ENCODE measurements around the gene KPNA6. TPM values are rescaled to one million over a fixed set of nuclear protein-coding genes. Genes with fewer than 3 reads are reported as not detected.
"Not testable (repeated sequence)": the region's sequence is repeated elsewhere in the genome, so short reads cannot be mapped to it uniquely, and the experiment has no call there.

The KPNA6 gene
- total RNA-seq, 1 donor from 2014 or later: 60.3 TPM

DNA sequence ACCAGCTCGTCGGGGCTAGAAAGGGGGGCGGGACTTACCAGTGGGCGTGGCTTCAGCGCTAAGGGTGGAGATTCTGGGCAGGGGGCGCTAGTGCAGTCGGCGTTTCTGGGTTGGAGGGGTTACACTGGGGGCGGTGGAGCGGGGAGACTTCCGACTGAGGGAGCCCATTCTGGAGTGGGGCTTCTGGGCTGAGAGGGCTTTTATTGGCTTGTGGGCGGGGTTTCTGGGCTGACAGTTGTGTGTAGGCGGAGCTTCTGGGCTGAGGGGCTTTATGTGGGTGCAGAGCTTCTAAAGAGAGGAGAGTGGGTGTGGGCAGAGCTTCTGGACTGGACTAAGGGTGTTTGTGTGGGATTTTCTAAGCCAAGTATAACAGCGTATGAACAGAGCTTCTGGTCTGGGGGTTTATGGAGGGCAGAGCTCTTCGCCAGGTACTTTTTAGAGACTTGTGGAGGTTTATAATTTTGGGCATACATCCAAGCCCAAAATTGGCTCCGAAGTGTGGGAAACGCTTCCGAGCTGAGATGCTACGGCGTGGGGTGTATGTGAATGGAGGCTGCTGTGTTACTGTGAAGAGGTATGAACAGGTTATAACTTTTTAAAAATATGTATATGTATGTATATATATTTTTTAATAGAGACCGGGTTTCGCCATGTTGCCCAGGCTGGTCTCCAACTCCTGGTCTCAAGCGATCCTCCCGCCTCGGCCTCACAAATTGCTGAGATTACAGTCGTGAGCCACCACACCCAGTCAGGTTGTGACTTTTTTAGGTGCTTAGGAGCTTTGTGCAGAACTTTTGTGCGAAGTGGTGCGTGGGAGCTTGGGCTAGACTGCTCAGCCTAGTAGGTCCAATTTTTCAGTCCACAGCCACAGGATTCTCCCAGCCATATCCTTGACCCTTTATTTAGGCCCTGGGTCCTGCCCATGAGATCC lies 34.3 kb upstream of the KPNA6 start:
- DNase-seq: peak; percentile 82
- Mint-ChIP-seq H3K4me3 (peak overlapping the region; percentile 93), H3K27me3 (no peaks in the 10 kb centered on the region), H3K27ac (peak overlapping the region; percentile 95), H3K36me3 (ENCODE audit: low read depth) (peaks cover 40% of the 10 kb centered on the region), H3K4me1 (peaks cover 35% of the 10 kb centered on the region), H3K9me3 (no peaks in the 10 kb centered on the region)
- no peak for TF ChIP-seq CTCF (IDR thresholded peaks at IDR 0.05)
- ATAC-seq (ENCODE audit: low read depth): no peak
- intact Hi-C loops (cut with micrococcal nuclease): loop anchor here (1.0 to 5.0 kb wide), 9 partner anchors 34 to 285 kb away; partner anchors contain the start of genes EIF3I, HDAC1, LCK and PTP4A2
- CTCF ChIA-PET: interaction anchor here (0.8 to 2.8 kb wide), 7 partner anchors 9 to 110 kb away, joined by 3 to 18 read pairs (median 4); partner anchors contain the start of gene KPNA6
- POLR2A ChIA-PET: interaction anchor here (0.5 to 4.3 kb wide), 33 partner anchors 8 to 1054 kb away, joined by 3 to 72 read pairs (median 6); partner anchors contain the start of genes BSDC1, CCDC28B, HDAC1 and KHDRBS1

- POLR2A ChIA-PET: interaction anchor here (4.3 kb wide), 1 partner anchor 33 kb away, joined by 72 read pairs; the partner anchor contains the start of gene KPNA6
- ATAC-seq (ENCODE audit: low read depth) (no peak), DNase-seq (no peak)
- H3K9me3 Mint-ChIP-seq: no peaks in the 10 kb centered on the region
- H3K27me3 Mint-ChIP-seq: no peaks in the 10 kb centered on the region
- intact Hi-C loops (cut with micrococcal nuclease): loop anchor here (5.0 kb wide), 2 partner anchors 138 to 147 kb away; partner anchors contain the start of genes EIF3I, PTP4A2 and TMEM234
- H3K4me1 Mint-ChIP-seq: peaks cover 35% of the 10 kb centered on the region
- no peak for TF ChIP-seq CTCF (IDR thresholded peaks at IDR 0.05)
- CTCF ChIA-PET: no interaction called here
- no peak overlapping the region for H3K27ac Mint-ChIP-seq
- peaks cover 48% of the 10 kb centered on the region for H3K36me3 Mint-ChIP-seq (ENCODE audit: low read depth)
- no peak overlapping the region for H3K4me3 Mint-ChIP-seq
Measured at GRCh38 chr1:32074841-32075240, 33.0 kb upstream of the KPNA6 start.

- H3K4me3 Mint-ChIP-seq: no peak overlapping the region
- H3K27ac Mint-ChIP-seq: no peak overlapping the region
- DNase-seq: no peak
- ATAC-seq (ENCODE audit: low read depth): no peak
- H3K27me3 Mint-ChIP-seq: no peaks in the 10 kb centered on the region
- TF ChIP-seq CTCF (IDR thresholded peaks at IDR 0.05): no peak
- no peaks in the 10 kb centered on the region for H3K9me3 Mint-ChIP-seq
- peaks cover 60% of the 10 kb centered on the region for H3K36me3 Mint-ChIP-seq (ENCODE audit: low read depth)
- ChIA-PET CTCF (no interaction called here), POLR2A (no interaction called here)
- intact Hi-C loops (cut with micrococcal nuclease): no loop called here
- H3K4me1 Mint-ChIP-seq: peaks cover 34% of the 10 kb centered on the region
Measured at GRCh38 chr1:32077451-32077850, 30.4 kb upstream of the KPNA6 start.

- CTCF ChIA-PET: interaction anchor here (1.1 to 1.2 kb wide), 2 partner anchors 9 to 26 kb away, joined by 4 to 6 read pairs; partner anchors contain the start of genes KPNA6 and TMEM39B
- POLR2A ChIA-PET: interaction anchor here (0.5 to 1.8 kb wide), 5 partner anchors 9 to 439 kb away, joined by 3 to 14 read pairs (median 4); partner anchors contain the start of genes KPNA6 and TMEM39B
- DNase-seq (no peak), ATAC-seq (ENCODE audit: low read depth) (no peak)
- intact Hi-C loops (cut with micrococcal nuclease): no loop called here
- Mint-ChIP-seq H3K9me3 (no peaks in the 10 kb centered on the region), H3K4me1 (peaks cover 18% of the 10 kb centered on the region), H3K4me3 (peak overlapping the region; percentile 26), H3K36me3 (ENCODE audit: low read depth) (peaks cover 55% of the 10 kb centered on the region), H3K27me3 (no peaks in the 10 kb centered on the region), H3K27ac (peak overlapping the region; percentile 77)
- no peak for TF ChIP-seq CTCF (IDR thresholded peaks at IDR 0.05)
Measured at GRCh38 chr1:32082022-32082421, 25.8 kb upstream of the KPNA6 start.

DNA sequence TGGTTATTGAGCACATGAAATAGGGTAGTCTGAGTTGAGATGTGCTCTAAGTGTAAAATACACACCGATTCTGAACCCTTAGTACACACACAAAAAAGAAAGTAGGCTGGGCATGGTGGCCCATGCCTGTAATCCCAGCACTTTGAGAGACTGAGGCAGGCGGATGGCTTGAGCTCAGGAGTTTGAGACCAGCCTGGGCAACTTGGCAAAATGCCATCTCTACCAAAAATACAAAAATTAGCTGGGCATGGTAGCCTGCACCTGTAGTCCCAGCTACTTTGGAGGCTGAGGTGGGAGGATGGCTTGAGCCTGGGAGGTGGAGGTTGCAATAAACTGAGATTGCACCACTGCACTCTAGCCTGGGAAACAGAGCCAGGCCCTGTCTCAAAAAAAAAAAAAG lies 21.5 kb upstream of the KPNA6 start:
- POLR2A ChIA-PET; ATAC-seq (ENCODE audit: low read depth); DNase-seq; H3K4me3 Mint-ChIP-seq; H3K27ac Mint-ChIP-seq; CTCF ChIA-PET; H3K27me3 Mint-ChIP-seq; intact Hi-C loops (cut with micrococcal nuclease); H3K9me3 Mint-ChIP-seq: not testable (repeated sequence)
- Mint-ChIP-seq H3K4me1 (peaks cover 12% of the 10 kb centered on the region), H3K36me3 (ENCODE audit: low read depth) (peaks cover 43% of the 10 kb centered on the region)

Measured in activated B cell treated with CpG ODN at 0.5 μM for 24 hours (primary cell).